Measurements from ENCODE around the gene ZSWIM3.

Gene ZSWIM3

DNA sequence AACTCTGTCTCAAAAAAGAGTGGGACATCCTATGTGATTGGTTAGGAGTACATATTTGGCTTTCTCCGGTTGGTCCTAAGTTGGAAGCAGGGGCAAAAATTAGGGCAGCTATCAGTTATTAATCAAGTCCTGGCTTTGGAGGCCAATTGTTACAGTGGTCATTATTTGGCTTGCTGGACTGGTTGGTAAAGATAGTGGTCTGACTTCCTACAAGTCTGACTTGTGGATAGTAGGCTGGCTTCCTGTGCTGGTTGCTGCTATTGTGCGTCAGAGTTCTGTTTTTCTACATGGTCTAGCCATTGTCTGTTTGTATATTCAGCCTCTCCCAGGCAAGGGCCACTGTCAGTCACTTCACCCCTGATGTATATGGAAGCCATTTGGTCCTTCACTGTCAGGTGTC, 7.2 kb upstream of the ZSWIM3 start:
- no peak overlapping the region for H3K4me2 ChIP-seq (ENCODE audit: low read length)
- H3K9ac ChIP-seq (ENCODE audit: low read length): no peak overlapping the region
- H3K79me2 ChIP-seq (ENCODE audit: low read length): no peaks in the 10 kb centered on the region
- TF ChIP-seq, protein P1, sequence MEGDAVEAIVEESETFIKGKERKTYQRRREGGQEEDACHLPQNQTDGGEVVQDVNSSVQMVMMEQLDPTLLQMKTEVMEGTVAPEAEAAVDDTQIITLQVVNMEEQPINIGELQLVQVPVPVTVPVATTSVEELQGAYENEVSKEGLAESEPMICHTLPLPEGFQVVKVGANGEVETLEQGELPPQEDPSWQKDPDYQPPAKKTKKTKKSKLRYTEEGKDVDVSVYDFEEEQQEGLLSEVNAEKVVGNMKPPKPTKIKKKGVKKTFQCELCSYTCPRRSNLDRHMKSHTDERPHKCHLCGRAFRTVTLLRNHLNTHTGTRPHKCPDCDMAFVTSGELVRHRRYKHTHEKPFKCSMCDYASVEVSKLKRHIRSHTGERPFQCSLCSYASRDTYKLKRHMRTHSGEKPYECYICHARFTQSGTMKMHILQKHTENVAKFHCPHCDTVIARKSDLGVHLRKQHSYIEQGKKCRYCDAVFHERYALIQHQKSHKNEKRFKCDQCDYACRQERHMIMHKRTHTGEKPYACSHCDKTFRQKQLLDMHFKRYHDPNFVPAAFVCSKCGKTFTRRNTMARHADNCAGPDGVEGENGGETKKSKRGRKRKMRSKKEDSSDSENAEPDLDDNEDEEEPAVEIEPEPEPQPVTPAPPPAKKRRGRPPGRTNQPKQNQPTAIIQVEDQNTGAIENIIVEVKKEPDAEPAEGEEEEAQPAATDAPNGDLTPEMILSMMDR (IDR thresholded peaks at IDR 0.05; ENCODE audit: low read depth, low read length): no peak
- TF ChIP-seq EZH2phosphoT487 (IDR thresholded peaks at IDR 0.05; ENCODE audit: low read depth): no peak
- H3K4me3 ChIP-seq (ENCODE audit: low read length): no peak overlapping the region
- H4K20me1 ChIP-seq (ENCODE audit: insufficient read depth, low read length): no peaks in the 10 kb centered on the region
- H3K27me3 ChIP-seq (ENCODE audit: low read depth, low read length): no peaks in the 10 kb centered on the region
- H2AFZ ChIP-seq (ENCODE audit: low read depth, low read length): no peak overlapping the region
- H3K9me3 ChIP-seq (ENCODE audit: insufficient read depth, low read length): no peaks in the 10 kb centered on the region
- peaks cover 9% of the 10 kb centered on the region for H3K36me3 ChIP-seq (replicated peaks; ENCODE audit: low read depth, low read length)
- no peaks in the 10 kb centered on the region for H3K4me1 ChIP-seq (ENCODE audit: low read length)
- H3K27ac ChIP-seq (ENCODE audit: low read length): no peak overlapping the region

DNA sequence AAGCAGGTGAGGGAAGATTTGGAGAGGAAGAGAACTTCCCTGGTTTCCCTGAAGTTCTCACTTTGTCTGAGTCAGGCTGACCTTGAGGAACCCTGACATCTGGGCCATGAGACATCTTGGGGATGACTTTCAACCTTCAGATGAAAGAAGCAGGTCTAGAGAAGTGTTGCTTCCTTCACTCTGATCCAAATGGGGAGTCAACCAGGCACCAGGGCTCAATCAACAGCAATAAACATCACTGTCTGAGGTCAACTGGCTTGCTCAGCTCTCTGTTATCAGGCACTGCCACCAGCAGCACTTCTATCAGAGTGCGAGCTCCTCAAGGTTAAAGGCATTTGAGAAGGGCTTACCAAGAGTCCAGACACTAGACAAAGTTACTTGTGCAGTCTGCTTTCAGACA, 6.5 kb upstream of the ZSWIM3 start:
- H3K36me3 ChIP-seq (replicated peaks; ENCODE audit: low read depth, low read length): peaks cover 7% of the 10 kb centered on the region
- no peak overlapping the region for H3K4me2 ChIP-seq (ENCODE audit: low read length)
- no peaks in the 10 kb centered on the region for H4K20me1 ChIP-seq (ENCODE audit: insufficient read depth, low read length)
- H3K9ac ChIP-seq (ENCODE audit: low read length): no peak overlapping the region
- no peak for TF ChIP-seq EZH2phosphoT487 (IDR thresholded peaks at IDR 0.05; ENCODE audit: low read depth)
- TF ChIP-seq, protein P1 (IDR thresholded peaks at IDR 0.05; ENCODE audit: low read depth, low read length): no peak
- H3K79me2 ChIP-seq (ENCODE audit: low read length): peaks cover 2% of the 10 kb centered on the region; the same call in 1 of the 2 replicates
- no peak overlapping the region for H3K4me3 ChIP-seq (ENCODE audit: low read length)
- no peaks in the 10 kb centered on the region for H3K4me1 ChIP-seq (ENCODE audit: low read length)
- H3K9me3 ChIP-seq (ENCODE audit: insufficient read depth, low read length): no peaks in the 10 kb centered on the region
- no peaks in the 10 kb centered on the region for H3K27me3 ChIP-seq (ENCODE audit: low read depth, low read length)
- H3K27ac ChIP-seq (ENCODE audit: low read length): no peak overlapping the region
- H2AFZ ChIP-seq (ENCODE audit: low read depth, low read length): no peak overlapping the region

DNA sequence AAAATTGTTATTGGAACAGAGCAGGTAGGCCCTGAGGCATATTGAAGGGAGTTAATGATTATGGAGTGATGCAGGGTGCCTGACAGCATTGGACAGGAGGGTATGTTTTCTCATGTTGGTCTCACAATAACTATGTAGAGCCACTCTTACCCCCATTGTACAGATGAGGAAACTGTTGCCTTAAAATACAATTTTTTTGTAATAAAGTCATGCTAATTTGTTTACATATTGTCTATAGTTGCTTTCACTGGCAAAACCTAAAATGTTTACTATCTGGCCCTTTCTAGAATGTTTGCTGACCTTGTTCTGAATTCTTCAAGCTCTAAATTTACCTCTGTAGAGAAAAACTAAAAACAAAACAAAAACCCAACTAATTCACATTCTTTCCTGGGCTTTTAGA, 5.9 kb upstream of the ZSWIM3 start:
- H3K4me3 ChIP-seq (ENCODE audit: low read length): no peak overlapping the region
- H3K9me3 ChIP-seq (ENCODE audit: insufficient read depth, low read length): no peaks in the 10 kb centered on the region
- H3K79me2 ChIP-seq (ENCODE audit: low read length): peaks cover 8% of the 10 kb centered on the region
- H3K27me3 ChIP-seq (ENCODE audit: low read depth, low read length): no peaks in the 10 kb centered on the region
- peaks cover 7% of the 10 kb centered on the region for H3K36me3 ChIP-seq (replicated peaks; ENCODE audit: low read depth, low read length)
- no peak overlapping the region for H3K27ac ChIP-seq (ENCODE audit: low read length)
- no peak overlapping the region for H3K9ac ChIP-seq (ENCODE audit: low read length)
- no peaks in the 10 kb centered on the region for H4K20me1 ChIP-seq (ENCODE audit: insufficient read depth, low read length)
- TF ChIP-seq, protein P1 (IDR thresholded peaks at IDR 0.05; ENCODE audit: low read depth, low read length): no peak
- TF ChIP-seq EZH2phosphoT487 (IDR thresholded peaks at IDR 0.05; ENCODE audit: low read depth): no peak
- H2AFZ ChIP-seq (ENCODE audit: low read depth, low read length): no peak overlapping the region
- H3K4me1 ChIP-seq (ENCODE audit: low read length): peaks cover 6% of the 10 kb centered on the region
- no peak overlapping the region for H3K4me2 ChIP-seq (ENCODE audit: low read length)

DNA sequence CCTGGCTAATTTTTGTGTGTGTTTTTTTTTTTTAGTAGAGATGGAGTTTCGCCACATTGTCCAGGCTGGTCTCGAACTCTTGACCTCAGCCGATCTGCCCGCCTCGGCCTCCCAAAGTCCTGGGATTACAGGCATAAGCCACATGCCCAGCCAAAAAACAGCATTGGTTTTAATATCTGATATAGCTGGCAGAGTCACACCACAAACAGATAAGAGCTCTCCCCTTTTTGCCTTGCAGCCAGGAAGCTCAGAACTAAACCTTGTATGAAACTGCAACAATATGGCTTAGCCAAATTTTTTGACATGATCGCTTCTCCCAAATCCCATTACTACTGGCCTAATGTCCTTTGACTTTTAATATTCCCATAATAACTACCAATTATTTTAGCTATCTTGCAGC, 5.1 kb upstream of the ZSWIM3 start:
- H3K27me3 ChIP-seq (ENCODE audit: low read depth, low read length): no peaks in the 10 kb centered on the region
- no peak overlapping the region for H2AFZ ChIP-seq (ENCODE audit: low read depth, low read length)
- H3K4me2 ChIP-seq (ENCODE audit: low read length): no peak overlapping the region
- no peak for TF ChIP-seq EZH2phosphoT487 (IDR thresholded peaks at IDR 0.05; ENCODE audit: low read depth)
- TF ChIP-seq, protein P1 (IDR thresholded peaks at IDR 0.05; ENCODE audit: low read depth, low read length): no peak
- no peak overlapping the region for H3K4me3 ChIP-seq (ENCODE audit: low read length)
- peaks cover 7% of the 10 kb centered on the region for H3K36me3 ChIP-seq (replicated peaks; ENCODE audit: low read depth, low read length)
- H3K4me1 ChIP-seq (ENCODE audit: low read length): peaks cover 7% of the 10 kb centered on the region
- no peak overlapping the region for H3K27ac ChIP-seq (ENCODE audit: low read length)
- peaks cover 14% of the 10 kb centered on the region for H3K79me2 ChIP-seq (ENCODE audit: low read length)
- H3K9ac ChIP-seq (ENCODE audit: low read length): no peak overlapping the region
- H4K20me1 ChIP-seq (ENCODE audit: insufficient read depth, low read length): no peaks in the 10 kb centered on the region
- no peaks in the 10 kb centered on the region for H3K9me3 ChIP-seq (ENCODE audit: insufficient read depth, low read length)

Data from OCI-LY3 (cell line).